NCI-H82 (cell line): ENCODE measurements around the gene MYO16.
"Not testable (repeated sequence)": the region's sequence is repeated elsewhere in the genome, so short reads cannot be mapped to it uniquely, and the experiment has no call there.

Experiments used
- DNase-seq: peaks from one replicate; lab custom pipeline; 2025; lab: John Stamatoyannopoulos, UW

Gene MYO16

DNA sequence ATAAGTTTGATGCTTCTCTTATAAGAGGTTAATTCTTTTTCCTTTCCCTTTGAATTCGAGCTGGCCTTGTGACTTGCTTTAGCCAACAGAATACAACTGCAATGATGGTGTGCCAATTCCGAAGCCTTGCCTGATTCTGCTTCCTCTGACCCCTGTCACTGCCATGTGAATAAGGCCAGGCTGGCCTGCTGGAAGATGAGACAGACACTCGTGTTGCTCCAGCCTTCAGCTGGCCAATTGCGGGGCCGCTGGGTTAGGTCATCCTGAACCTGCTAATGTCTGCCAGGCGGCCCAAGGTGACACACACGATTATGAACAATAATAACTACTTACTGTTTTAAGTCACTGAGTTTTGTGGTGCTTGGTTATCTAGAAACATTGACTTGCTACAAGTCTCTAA lies 352.0 kb downstream of the MYO16 start:
- DNase-seq: no peak

- no peak for DNase-seq
Measured at GRCh38 chr13:108983273-108983672, 353.9 kb downstream of the MYO16 start.

DNA sequence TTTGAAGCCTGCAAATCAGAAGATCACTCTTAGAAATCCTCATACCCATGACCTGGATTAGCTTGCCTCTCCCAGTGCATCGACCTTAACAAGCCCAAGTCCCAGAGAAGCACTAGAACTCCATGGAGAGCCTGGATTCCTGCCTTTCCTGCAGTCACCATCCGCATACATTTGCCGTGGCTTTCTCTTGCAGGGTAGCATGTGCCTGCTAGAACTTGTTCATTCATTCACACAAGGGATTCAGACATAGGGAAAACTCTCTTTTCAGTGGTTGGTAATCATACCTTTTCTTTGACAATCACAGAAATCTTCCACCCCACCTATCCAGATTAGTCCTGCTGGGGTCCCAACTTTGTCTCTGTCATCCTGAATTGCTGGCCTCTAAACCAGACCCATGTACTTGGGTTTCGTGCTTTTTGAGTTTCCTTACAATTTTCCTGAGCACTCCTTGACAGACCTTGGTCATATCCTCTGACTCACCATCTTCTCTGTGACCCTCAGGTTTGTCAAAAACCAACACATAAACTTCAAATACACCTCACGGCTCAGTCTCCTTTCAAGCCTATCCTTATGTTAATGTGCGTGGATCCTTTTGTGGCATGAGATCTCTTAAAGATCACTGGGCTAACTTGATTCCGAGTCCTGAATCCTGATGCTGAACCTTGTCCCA lies 355.0 kb downstream of the MYO16 start:
- no peak for DNase-seq

GRCh38 chr13:108985166-108985565 lies 355.8 kb downstream of the MYO16 start:
- no peak for DNase-seq

GRCh38 chr13:108987517-108987916 lies 358.1 kb downstream of the MYO16 start:
- DNase-seq: peak; percentile 93

GRCh38 chr13:108987944-108988343 lies 358.5 kb downstream of the MYO16 start:
- peak; percentile 46 for DNase-seq

DNA sequence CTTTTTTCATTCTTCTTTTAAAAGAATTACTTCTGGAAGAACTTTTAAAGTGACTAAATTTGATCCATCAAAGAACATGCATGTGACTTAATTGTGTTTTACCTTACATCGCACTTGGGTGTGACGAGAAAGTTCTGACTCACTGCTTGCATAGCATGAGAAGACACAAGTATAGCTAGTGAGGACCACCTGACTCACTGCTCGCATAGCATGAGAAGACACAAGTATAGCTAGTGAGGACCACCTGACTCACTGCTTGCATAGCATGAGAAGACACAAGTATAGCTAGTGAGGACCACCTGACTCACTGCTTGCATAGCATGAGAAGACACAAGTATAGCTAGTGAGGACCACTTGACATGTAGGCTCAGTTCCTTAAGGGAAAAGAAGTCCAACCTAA lies 362.0 kb downstream of the MYO16 start:
- not testable (repeated sequence) for DNase-seq

DNA sequence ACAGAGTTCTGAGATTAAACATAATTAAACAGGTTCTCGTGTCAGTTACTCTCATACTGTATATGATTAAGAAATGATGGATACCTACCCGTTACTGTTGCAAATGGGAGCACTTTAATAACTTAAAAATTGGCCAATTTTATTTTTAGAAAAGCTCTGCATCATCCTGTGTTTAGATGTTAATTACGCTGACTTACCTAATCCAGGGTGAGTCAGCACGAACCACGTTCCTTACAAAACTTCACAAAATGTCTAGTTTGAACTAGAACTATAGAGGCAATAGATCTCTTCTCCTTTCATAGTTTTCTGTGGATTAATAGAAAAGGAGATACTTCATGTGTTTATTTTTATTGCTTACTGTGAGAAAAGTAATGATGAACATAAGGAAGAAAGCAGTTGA lies 363.9 kb downstream of the MYO16 start:
- no peak for DNase-seq

DNA sequence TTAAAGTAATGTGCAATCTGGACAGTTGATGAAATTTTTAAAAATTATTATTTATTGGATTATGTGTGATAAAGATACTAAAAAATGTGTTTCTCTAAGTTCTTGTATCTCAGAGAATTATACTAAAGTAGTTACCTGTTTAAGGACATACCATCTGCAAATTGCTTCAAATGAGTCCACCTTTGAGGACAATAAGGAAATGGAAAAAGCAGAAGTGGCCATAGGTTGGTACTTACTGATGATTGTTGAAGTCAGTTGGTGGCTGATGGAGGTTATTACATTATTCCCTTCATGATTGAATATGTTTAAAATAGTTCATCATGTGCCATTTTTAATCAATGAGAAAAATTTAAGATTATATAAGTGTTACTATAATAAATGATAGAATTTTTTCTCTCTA lies 367.0 kb downstream of the MYO16 start:
- DNase-seq: no peak

DNA sequence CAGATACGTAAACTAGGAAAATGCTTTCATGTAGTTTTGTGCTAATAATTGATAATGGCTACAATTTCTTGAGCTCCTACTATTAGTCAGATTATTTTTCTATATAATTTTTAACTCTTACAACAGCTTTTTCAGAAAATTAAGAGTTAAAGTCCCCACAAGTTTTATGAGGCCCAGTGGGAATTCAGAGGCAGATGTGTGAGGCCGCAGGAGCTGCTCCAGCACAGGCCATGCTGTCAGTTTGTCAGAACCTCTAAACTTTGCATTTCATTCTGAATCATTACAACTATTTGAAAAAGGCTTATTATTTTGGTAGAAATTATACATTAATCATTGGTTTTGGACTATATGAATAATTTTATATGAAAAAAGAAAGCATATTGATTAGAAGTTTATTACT lies 370.8 kb downstream of the MYO16 start:
- DNase-seq: peak; percentile 77

DNA sequence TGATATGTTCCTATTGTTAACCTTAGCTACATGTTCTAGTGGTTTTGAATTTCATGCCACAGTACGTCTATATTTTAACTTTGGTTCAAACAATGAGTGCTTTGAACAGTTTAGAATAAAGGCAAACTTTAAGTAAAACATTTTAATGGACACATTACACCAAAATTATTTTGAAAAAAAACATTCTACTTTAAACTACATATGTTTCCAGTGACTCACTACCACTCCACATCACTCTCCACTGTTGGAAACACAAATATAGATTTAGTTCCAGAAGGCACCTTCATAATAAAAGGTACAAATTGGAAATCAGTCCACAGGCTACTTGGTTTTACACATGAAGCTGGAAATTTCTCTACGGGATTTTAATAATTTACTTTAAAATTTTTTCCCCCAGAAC lies 373.5 kb downstream of the MYO16 start:
- DNase-seq: no peak

- no peak for DNase-seq
Measured at GRCh38 chr13:109007946-109008345, 378.5 kb downstream of the MYO16 start.

DNA sequence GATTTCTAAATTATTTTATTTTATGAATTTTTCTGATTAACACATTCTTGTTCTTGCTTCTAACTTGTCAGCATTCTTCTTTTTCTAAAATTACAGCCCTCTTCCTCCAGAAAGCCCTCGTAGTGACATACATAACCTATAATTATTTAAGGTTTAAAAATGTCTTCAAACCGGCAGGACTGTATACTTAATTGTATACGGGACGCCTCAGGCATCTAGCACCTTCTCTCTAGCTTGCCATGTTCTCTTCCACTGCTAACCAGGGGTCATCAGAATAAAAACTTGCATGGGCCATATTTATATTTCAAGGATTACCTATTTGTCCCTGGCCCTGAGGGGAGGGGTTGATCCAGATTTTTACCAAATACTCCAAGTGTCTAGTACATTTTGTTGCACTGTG lies 380.3 kb downstream of the MYO16 start:
- no peak for DNase-seq

GRCh38 chr13:109010912-109011311 lies 381.5 kb downstream of the MYO16 start:
- DNase-seq: no peak

DNA sequence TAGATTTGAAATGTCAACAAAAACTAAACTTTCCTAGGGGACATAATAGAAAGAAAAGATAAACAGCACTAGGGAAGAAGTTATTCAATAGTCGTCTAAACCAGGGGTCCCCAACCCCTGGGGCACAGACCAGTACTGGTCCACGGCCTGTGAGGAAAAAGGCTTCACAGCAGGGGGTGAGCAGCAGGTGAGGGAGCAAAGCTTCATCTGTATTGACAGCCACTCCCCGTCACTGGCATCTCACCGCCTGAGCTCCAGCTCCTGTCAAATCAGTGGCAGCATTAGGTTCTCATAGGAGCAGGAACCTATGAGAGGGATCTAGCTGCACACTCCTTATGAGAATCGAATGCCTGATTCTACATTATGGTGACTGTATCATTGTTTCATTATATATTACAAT lies 382.7 kb downstream of the MYO16 start:
- DNase-seq: no peak

DNA sequence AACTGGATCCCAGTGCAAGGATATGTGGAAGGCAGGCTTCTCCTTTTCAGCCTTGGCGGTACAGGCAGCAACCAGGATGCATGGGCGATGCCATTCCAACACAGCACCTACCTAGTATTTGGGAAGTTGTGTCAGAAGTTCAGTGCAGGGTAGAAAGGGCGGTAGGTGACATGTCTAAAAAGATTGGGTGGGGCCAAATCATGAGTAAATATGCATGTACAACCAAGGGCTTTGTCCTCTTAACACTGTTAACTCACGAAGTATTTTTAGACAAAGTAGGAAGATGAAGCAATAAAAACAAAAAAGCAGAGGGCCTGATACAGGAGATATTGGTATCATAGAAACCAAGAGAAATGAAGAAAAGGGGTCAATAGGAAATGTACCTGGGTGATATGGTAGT lies 392.1 kb downstream of the MYO16 start:
- DNase-seq: no peak

GRCh38 chr13:109024611-109025010 lies 395.2 kb downstream of the MYO16 start:
- DNase-seq: no peak

- no peak for DNase-seq
Measured at GRCh38 chr13:109026266-109026665, 396.9 kb downstream of the MYO16 start.

- no peak for DNase-seq
Measured at GRCh38 chr13:109028624-109029023, 399.2 kb downstream of the MYO16 start.

GRCh38 chr13:109033090-109033489 lies 403.7 kb downstream of the MYO16 start:
- no peak for DNase-seq

- DNase-seq: no peak
Measured at GRCh38 chr13:109036078-109036780, 406.8 kb downstream of the MYO16 start.

- peak; percentile 62 for DNase-seq
Measured at GRCh38 chr13:109043636-109044035, 414.2 kb downstream of the MYO16 start.

- DNase-seq: no peak
Measured at GRCh38 chr13:109055850-109056249, 426.4 kb downstream of the MYO16 start.

DNA sequence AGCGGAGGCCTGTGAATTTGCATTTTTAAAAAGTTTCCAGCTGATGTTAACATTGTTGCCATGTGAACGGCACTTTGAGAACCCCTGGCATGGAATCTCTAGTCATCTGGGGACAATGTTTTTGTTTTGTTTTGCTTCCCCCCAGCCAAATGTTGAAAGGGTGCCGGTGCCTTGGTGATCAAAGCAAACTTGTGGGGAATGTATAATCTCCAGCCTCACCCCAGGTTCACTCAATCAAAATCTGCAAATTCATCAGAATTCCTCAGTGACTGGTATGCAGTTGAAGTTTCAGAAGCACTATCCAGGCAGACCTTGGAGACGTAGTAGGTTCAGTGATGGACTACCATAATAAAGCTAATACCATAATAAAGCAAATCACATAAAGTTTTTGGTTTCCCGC lies 428.7 kb downstream of the MYO16 start:
- no peak for DNase-seq
